Endodermal cell (in vitro differentiated cells): ENCODE measurements around the gene CNTNAP5. TPM values are rescaled to one million over a fixed set of nuclear protein-coding genes. Genes with fewer than 3 reads are reported as not detected.

ENCODE experiments used
- DNase-seq: peaks from one replicate; pipeline ENCODE4 v3.0.0-alpha.2; 2017
- H3K27ac ChIP-seq: 2 replicates; pipeline ENCODE4 v1.5.1; 2013; ENCODE audit warnings: mild to moderate bottlenecking, low read depth, low read length, moderate library complexity
- H3K27me3 ChIP-seq: 2 replicates; pipeline ENCODE4 v1.6.1; 2013; ENCODE audit warnings: mild to moderate bottlenecking, low read length, moderate library complexity; ENCODE audit not compliant: insufficient read depth, control insufficient read depth, poor library complexity, severe bottlenecking
- H3K36me3 ChIP-seq: 2 replicates; pipeline ENCODE4 v1.7.0; 2013; ENCODE audit warnings: mild to moderate bottlenecking, low read length, moderate library complexity; ENCODE audit not compliant: control insufficient read depth, insufficient read depth
- H3K4me1 ChIP-seq: one replicate; pipeline ENCODE4 v1.7.0; 2013; ENCODE audit warnings: low read length; ENCODE audit not compliant: control insufficient read depth, insufficient read depth
- H3K4me3 ChIP-seq: 2 replicates; pipeline ENCODE4 v1.5.1; 2013; ENCODE audit warnings: mild to moderate bottlenecking, low read length, moderate library complexity
- H3K9ac ChIP-seq: 2 replicates; pipeline ENCODE4 v1.6.1; 2013; ENCODE audit warnings: mild to moderate bottlenecking, low read length, moderate library complexity; ENCODE audit not compliant: poor library complexity, severe bottlenecking; ENCODE audit errors: extremely low read depth
- H3K9me3 ChIP-seq: 2 replicates; pipeline ENCODE4 v1.6.1; 2013; ENCODE audit warnings: mild to moderate bottlenecking, low read length, moderate library complexity; ENCODE audit not compliant: control insufficient read depth
- H3K27ac Mint-ChIP-seq: 2 replicates; pipeline ENCODE4 v1.8.0; 2020; ENCODE audit warnings: mixed read lengths
- H3K27me3 Mint-ChIP-seq: 2 replicates; pipeline ENCODE4 v1.8.0; 2021; ENCODE audit warnings: mild to moderate bottlenecking, mixed read lengths; ENCODE audit not compliant: insufficient read depth
- H3K36me3 Mint-ChIP-seq: 2 replicates; pipeline ENCODE4 v1.8.0; 2020; ENCODE audit warnings: low read depth, mixed read lengths
- H3K4me1 Mint-ChIP-seq: 2 replicates; pipeline ENCODE4 v1.8.0; 2020; ENCODE audit warnings: mixed read lengths
- H3K4me3 Mint-ChIP-seq: 2 replicates; pipeline ENCODE4 v1.8.0; 2020; ENCODE audit warnings: mild to moderate bottlenecking, moderate library complexity, mixed read lengths
- H3K9me3 Mint-ChIP-seq: 2 replicates; pipeline ENCODE4 v1.8.0; 2020; ENCODE audit warnings: mild to moderate bottlenecking, mixed read lengths
- CTCF ChIP-seq: fragments of 200-600 bp; sonication (generic); conservative IDR thresholded peaks from 2 replicates; pipeline ENCODE4 v1.5.0; 2021; ENCODE audit warnings: antibody characterized with exemption, mild to moderate bottlenecking
- WGBS, 2 experiments: methylation state at CpG; one replicate each; pipeline versions ENCODE4 v1.1.5 to v1.1.7; 2013; ENCODE audit warnings: missing lambda C conversion rate in 2 of 2, mixed read lengths in 1 of 2; ENCODE audit not compliant: insufficient coverage in 1 of 2, insufficient read length in 1 of 2; 5-methylcytosine and 5-hydroxymethylcytosine counted together
- total RNA-seq, 2 donors: library from RNA; stranded (reverse); fragmentation: NEBNext Ultra II Directional in 1 of 2; extraction: Animal tissue kit (Norgen Biotek cat#: 25700) in 1 of 2; gene quantifications; 2 replicates in 1 of 2; 3 replicates in 1 of 2; pipeline ENCODE4 v1.2.1, GENCODE V29; 2021

Gene CNTNAP5
- total RNA-seq, 2 donors from 2014 or later: 0.70 to 4.4 TPM

- H3K9ac ChIP-seq: no peak overlapping the region
- no peaks in the 10 kb centered on the region for H3K36me3 ChIP-seq
- Mint-ChIP-seq H3K9me3 (peaks cover 5% of the 10 kb centered on the region), H3K27ac (no peak overlapping the region), H3K4me1 (peaks cover 40% of the 10 kb centered on the region), H3K36me3 (no peaks in the 10 kb centered on the region), H3K27me3 (no peaks in the 10 kb centered on the region), H3K4me3 (no peak overlapping the region)
- no peaks in the 10 kb centered on the region for H3K27me3 ChIP-seq
- WGBS, 2 experiments: 90% methylated on average over 2 of the region's 2 CpGs
- peaks cover 4% of the 10 kb centered on the region for H3K9me3 ChIP-seq
- H3K27ac ChIP-seq: no peak overlapping the region
- H3K4me3 ChIP-seq: no peak overlapping the region
- TF ChIP-seq CTCF: no peak
- H3K4me1 ChIP-seq: peaks cover 8% of the 10 kb centered on the region
- no peak for DNase-seq
Observed at GRCh38 chr2:124092651-124093050, 67.6 kb downstream of the CNTNAP5 start.

GRCh38 chr2:124104914-124105313 lies 79.8 kb downstream of the CNTNAP5 start:
- Mint-ChIP-seq H3K4me1 (peaks cover 2% of the 10 kb centered on the region), H3K36me3 (no peaks in the 10 kb centered on the region), H3K27ac (no peak overlapping the region), H3K27me3 (peaks cover 2% of the 10 kb centered on the region), H3K9me3 (no peaks in the 10 kb centered on the region), H3K4me3 (no peak overlapping the region)
- no peak overlapping the region for H3K4me3 ChIP-seq
- H3K9me3 ChIP-seq: no peaks in the 10 kb centered on the region
- H3K27ac ChIP-seq: no peak overlapping the region
- H3K4me1 ChIP-seq: no peaks in the 10 kb centered on the region
- TF ChIP-seq CTCF: no peak
- H3K27me3 ChIP-seq: no peaks in the 10 kb centered on the region
- whole genome bisulfite sequencing, 2 experiments: 88 to 90% methylated on average over 1 of the region's 1 CpG
- no peak for DNase-seq
- no peak overlapping the region for H3K9ac ChIP-seq
- no peaks in the 10 kb centered on the region for H3K36me3 ChIP-seq

DNA sequence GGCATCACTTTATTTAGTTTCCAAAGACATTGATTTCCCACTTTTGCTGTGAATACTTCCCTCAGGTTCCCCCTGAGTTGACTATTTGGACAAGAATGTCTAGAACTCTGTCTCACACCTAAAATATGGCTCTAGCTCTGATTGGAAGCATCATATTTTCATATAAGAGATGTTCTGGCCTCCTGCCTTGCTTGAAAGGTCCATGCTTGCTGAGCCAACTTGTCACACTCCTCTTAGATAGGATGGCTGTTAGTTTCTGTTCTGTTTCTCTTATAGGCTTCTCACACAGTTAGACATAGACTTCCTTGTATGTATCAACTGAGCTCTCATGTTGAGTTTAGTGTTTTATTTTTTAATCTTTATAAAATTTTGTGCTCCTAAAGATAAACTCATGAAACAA lies 87.1 kb downstream of the CNTNAP5 start:
- no peaks in the 10 kb centered on the region for H3K4me1 ChIP-seq
- Mint-ChIP-seq H3K4me3 (no peak overlapping the region), H3K27me3 (peaks cover 1% of the 10 kb centered on the region), H3K4me1 (peaks cover 2% of the 10 kb centered on the region), H3K9me3 (no peaks in the 10 kb centered on the region), H3K27ac (no peak overlapping the region), H3K36me3 (no peaks in the 10 kb centered on the region)
- no peaks in the 10 kb centered on the region for H3K36me3 ChIP-seq
- DNase-seq: no peak
- H3K27me3 ChIP-seq: no peaks in the 10 kb centered on the region
- H3K4me3 ChIP-seq: no peak overlapping the region
- H3K9ac ChIP-seq: no peak overlapping the region
- no peak overlapping the region for H3K27ac ChIP-seq
- no peaks in the 10 kb centered on the region for H3K9me3 ChIP-seq
- TF ChIP-seq CTCF: no peak
